ENCODE data around the gene MPG.
"Not testable (repeated sequence)": the region's sequence is repeated elsewhere in the genome, so short reads cannot be mapped to it uniquely, and the experiment has no call there.

Gene MPG

DNA sequence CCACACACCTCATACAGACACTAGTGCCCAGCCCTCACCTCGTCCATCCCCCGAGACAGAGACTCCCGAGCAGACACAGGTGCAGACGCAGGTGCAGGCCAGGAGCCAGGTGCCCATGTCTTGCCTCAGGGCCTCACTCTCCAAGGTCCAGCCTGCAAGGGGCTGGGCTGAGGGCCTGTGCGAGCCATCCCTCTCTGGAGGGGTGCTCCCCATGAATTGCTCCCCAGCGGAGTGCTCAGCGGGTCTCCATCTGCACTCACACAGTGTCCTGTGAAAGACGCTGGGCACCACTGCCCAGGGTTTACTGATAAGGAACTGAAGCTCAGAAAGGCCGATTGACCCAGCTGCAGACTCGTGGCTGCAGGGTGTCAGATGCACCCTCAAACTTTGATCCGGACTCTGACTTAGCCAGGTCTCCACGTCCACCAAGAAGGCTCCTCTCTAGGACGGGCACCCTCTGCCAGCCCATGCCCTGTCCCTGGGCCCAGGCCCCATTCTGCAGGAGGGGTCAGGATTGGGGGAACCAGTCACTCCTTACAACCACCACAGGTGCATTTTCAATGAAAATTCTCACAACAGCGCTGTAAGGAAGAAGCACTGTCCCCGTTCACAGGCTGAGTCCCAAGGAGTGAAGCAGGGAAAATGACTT lies 41.6 kb upstream of the MPG start:
- no peak for TF ChIP-seq CTCF (IDR thresholded peaks at IDR 0.05; ENCODE audit: low read depth, low read length)
- no peak for DNase-seq (ENCODE audit: low read depth in 2 of 2)
- no peak overlapping the region for H3K4me3 ChIP-seq (replicated peaks in 1 of 2; ENCODE audit: low read depth in 2 of 2, low read length in 2 of 2)

- no peak for TF ChIP-seq CTCF (IDR thresholded peaks at IDR 0.05; ENCODE audit: low read depth, low read length)
- no peak overlapping the region for H3K4me3 ChIP-seq (replicated peaks in 1 of 2; ENCODE audit: low read depth in 2 of 2, low read length in 2 of 2)
- DNase-seq (ENCODE audit: low read depth in 2 of 2): no peak
These were observed 40.5 kb upstream of the MPG start for GRCh38 chr16:37511-37910.

DNA sequence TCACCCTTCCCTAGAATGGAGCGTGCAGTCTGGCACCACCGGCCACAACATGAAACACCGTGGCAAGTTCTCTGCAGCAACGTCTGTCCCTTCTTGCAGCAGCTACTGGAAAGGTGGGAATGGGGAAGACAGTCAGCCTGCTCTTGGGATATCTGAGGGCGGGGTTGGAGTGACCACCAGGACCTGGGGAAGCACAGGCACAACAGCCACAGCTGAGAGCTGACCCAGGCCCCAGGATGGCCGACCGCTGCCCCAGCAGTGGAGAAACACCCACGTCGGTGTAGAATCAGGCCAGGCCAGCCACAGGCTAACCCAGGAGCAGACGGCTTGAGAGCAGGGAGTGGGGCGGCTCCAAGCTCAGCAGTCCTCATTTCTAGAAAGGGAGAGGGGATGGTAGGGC lies 39.8 kb upstream of the MPG start:
- not testable (repeated sequence) for DNase-seq (ENCODE audit: low read depth in 2 of 2); H3K4me3 ChIP-seq (replicated peaks in 1 of 2; ENCODE audit: low read depth in 2 of 2, low read length in 2 of 2)

GRCh38 chr16:38941-39892 lies 38.8 kb upstream of the MPG start:
- DNase-seq (ENCODE audit: low read depth in 2 of 2): no peak
- no peak for TF ChIP-seq CTCF (IDR thresholded peaks at IDR 0.05; ENCODE audit: low read depth, low read length)
- no peak overlapping the region for H3K4me3 ChIP-seq (replicated peaks in 1 of 2; ENCODE audit: low read depth in 2 of 2, low read length in 2 of 2)

- H3K4me3 ChIP-seq (replicated peaks in 1 of 2; ENCODE audit: low read depth in 2 of 2, low read length in 2 of 2): peak overlapping the region in 1 of 2 donors; percentile 28
- DNase-seq (ENCODE audit: low read depth in 2 of 2): peak in 1 of 2 donors; percentile 31
- TF ChIP-seq CTCF (IDR thresholded peaks at IDR 0.05; ENCODE audit: low read depth, low read length): no peak
These were observed 36.5 kb upstream of the MPG start for GRCh38 chr16:41439-42068.

DNA sequence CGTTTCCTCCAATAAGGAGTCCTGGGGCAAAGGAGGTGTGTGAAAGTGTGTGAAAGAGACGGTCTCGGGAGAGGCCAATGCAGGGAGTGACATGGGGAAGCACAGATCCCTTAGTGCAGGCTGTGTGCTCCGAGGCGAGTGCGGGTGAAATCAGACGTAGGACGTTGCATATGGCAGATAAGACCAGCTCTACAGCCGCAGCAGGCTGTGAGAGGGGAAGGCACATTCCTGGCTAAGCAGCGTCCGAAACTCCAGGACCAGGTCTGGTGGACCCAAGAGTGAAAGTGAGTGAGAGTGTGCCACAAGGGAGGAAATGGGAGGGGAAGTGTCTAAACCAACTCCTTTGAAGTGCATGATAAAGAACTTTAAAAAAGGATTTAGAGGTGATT lies 36.0 kb upstream of the MPG start:
- TF ChIP-seq CTCF (IDR thresholded peaks at IDR 0.05; ENCODE audit: low read depth, low read length): no peak
- H3K4me3 ChIP-seq (replicated peaks in 1 of 2; ENCODE audit: low read depth in 2 of 2, low read length in 2 of 2): peak overlapping the region in 1 of 2 donors; percentile 28

GRCh38 chr16:42691-43090 lies 35.3 kb upstream of the MPG start:
- TF ChIP-seq CTCF (IDR thresholded peaks at IDR 0.05; ENCODE audit: low read depth, low read length): no peak
- DNase-seq (ENCODE audit: low read depth in 2 of 2): no peak

More for the DNA sequence above, 36.0 kb upstream of the MPG start:
- DNase-seq (ENCODE audit: low read depth in 2 of 2): no peak

More at GRCh38 chr16:42691-43090, 35.3 kb upstream of the MPG start:
- no peak overlapping the region for H3K4me3 ChIP-seq (replicated peaks in 1 of 2; ENCODE audit: low read depth in 2 of 2, low read length in 2 of 2)

All from cardiac fibroblast (primary cell).